GM06990 (cell line): ENCODE results near the gene CCDC149.
A peak's percentile ranks its signal among the peaks of the same experiment; 100 is the strongest.

Experiments used
- DNase-seq: peaks from one replicate; pipeline ENCODE4 v3.0.0-alpha.2; 2011; ENCODE audit not compliant: insufficient read length; ENCODE audit errors: extremely low read depth
- H3K27me3 ChIP-seq: replicated peaks from 2 replicates; pipeline ENCODE4 v1.6.0; 2011; ENCODE audit warnings: low read length; ENCODE audit not compliant: control insufficient read depth, insufficient read depth
- H3K36me3 ChIP-seq: 2 replicates; pipeline ENCODE4 v1.5.1; 2011; ENCODE audit warnings: low read length; ENCODE audit not compliant: control insufficient read depth, insufficient read depth
- H3K4me3 ChIP-seq: replicated peaks from 2 replicates; pipeline ENCODE4 v1.5.1; 2011; ENCODE audit warnings: low read depth, mild to moderate bottlenecking, control low read depth, low read length
- TF ChIP-seq, protein P1 (sequence below): IDR thresholded peaks from 2 replicates; pipeline ENCODE4 v1.5.1; 2011; ENCODE audit warnings: low read length, control low read depth, mild to moderate bottlenecking, inconsistent platforms; ENCODE audit not compliant: insufficient read depth, poor library complexity, severe bottlenecking

The CCDC149 gene

GRCh38 chr4:24810871-24811631 is 101.8 kb downstream of the CCDC149 start:
- TF ChIP-seq, protein P1, sequence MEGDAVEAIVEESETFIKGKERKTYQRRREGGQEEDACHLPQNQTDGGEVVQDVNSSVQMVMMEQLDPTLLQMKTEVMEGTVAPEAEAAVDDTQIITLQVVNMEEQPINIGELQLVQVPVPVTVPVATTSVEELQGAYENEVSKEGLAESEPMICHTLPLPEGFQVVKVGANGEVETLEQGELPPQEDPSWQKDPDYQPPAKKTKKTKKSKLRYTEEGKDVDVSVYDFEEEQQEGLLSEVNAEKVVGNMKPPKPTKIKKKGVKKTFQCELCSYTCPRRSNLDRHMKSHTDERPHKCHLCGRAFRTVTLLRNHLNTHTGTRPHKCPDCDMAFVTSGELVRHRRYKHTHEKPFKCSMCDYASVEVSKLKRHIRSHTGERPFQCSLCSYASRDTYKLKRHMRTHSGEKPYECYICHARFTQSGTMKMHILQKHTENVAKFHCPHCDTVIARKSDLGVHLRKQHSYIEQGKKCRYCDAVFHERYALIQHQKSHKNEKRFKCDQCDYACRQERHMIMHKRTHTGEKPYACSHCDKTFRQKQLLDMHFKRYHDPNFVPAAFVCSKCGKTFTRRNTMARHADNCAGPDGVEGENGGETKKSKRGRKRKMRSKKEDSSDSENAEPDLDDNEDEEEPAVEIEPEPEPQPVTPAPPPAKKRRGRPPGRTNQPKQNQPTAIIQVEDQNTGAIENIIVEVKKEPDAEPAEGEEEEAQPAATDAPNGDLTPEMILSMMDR, result no peak
- H3K27me3 ChIP-seq, result no peaks in the 10 kb centered on the region
- DNase-seq, result no peak
- no peak overlapping the region for H3K4me3 ChIP-seq
- no peaks in the 10 kb centered on the region for H3K36me3 ChIP-seq

DNA sequence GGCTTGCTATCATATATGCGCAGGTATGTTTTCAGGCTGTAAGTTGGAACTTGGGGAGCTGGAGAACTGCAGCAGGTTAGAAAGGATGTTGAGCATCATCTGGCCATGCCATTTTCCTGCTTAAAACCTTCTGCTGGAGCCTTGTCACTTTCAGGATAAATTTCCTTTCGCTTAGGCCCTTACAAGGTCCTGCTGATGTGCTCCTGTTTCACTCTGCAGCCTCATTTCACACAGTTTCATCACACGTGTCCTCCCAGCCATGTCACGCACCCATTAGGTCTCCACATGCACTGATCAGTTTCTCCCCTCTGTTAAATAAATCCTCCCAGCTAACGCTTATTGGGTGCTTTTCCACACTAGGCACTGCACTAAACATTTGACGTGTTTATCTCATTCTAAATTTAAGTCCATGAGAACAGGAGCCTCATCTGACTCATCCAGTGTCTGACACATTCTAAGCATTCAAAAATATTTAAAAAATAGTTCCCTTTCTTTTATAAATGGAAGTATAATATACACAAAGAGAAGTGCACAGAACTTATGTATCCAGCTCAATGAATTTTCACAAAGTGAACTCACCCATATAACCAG is 102.9 kb downstream of the CCDC149 start:
- Histone ChIP-seq H3K27me3 (no peaks in the 10 kb centered on the region), H3K36me3 (no peaks in the 10 kb centered on the region), H3K4me3 (no peak overlapping the region)
- DNase-seq, result no peak
- TF ChIP-seq, protein P1, result no peak

DNA sequence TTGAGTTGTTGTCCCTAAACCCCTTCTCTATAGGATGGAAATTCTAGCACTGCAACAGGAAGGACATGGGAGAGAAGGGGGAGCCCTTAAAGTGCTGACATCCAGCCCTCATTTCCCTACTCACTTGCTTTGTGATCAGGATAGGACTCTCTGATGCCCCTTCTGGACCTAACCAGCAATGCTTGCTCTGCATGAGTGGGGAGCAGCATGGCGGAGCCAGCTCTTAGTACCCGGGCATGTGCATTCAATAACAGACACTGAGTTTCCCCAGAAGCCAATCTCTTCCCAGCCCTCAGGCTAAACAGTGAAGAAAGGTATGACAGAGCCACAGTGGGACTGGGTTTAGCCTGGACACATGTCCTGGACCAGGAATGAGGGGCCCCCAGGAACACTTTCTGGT is 103.5 kb downstream of the CCDC149 start:
- H3K27me3 ChIP-seq, result no peaks in the 10 kb centered on the region
- DNase-seq, result no peak
- TF ChIP-seq, protein P1, result peak; percentile 37
- no peak overlapping the region for H3K4me3 ChIP-seq
- no peaks in the 10 kb centered on the region for H3K36me3 ChIP-seq

- TF ChIP-seq, protein P1, result no peak
- no peak for DNase-seq
- Histone ChIP-seq H3K36me3 (no peaks in the 10 kb centered on the region), H3K27me3 (no peaks in the 10 kb centered on the region), H3K4me3 (no peak overlapping the region)
Observed at GRCh38 chr4:24808955-24809354, 103.9 kb downstream of the CCDC149 start.

DNA sequence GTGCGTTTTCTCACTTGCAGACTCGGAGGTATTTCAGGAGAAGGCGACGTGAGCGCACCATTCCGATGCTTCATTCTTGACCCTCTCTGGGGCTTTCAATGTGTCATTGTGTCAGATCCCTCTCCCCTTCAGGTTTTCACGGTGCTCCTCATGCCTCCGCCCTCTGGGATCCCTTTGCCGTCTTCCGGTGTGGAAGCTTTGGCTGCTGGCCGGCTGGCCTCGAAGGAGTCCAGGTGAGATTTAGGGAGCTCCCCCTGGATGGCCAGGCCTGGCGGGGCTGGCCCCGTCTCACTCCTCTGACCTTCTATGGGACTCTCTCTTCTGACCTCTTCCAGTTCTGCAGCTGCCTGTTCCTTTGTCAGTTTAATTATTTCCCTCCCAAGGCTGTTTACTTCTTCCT is 104.6 kb downstream of the CCDC149 start:
- Histone ChIP-seq H3K36me3 (no peaks in the 10 kb centered on the region), H3K4me3 (no peak overlapping the region), H3K27me3 (no peaks in the 10 kb centered on the region)
- TF ChIP-seq, protein P1, result no peak
- no peak for DNase-seq

- TF ChIP-seq, protein P1, result no peak
- no peaks in the 10 kb centered on the region for H3K27me3 ChIP-seq
- H3K4me3 ChIP-seq, result no peak overlapping the region
- H3K36me3 ChIP-seq, result no peaks in the 10 kb centered on the region
- no peak for DNase-seq
Observed at GRCh38 chr4:24807611-24808010, 105.2 kb downstream of the CCDC149 start.
